H9 (cell line): ENCODE results near the gene NF1. TPM values are rescaled to one million over a fixed set of nuclear protein-coding genes. Genes with fewer than 3 reads are reported as not detected.

Experiments
- DNase-seq: peaks from one replicate; pipeline ENCODE4 v3.0.0-alpha.2; 2017
- H2AFZ ChIP-seq: one replicate; pipeline ENCODE4 v1.6.1; 2013; ENCODE audit warnings: mild to moderate bottlenecking, low read length, control low read depth, moderate library complexity
- H2AK5ac ChIP-seq: 2 replicates; pipeline ENCODE4 v1.6.1; 2013; ENCODE audit warnings: low read length, control low read depth, mixed read lengths; ENCODE audit not compliant: insufficient read length
- H2BK120ac ChIP-seq: one replicate; pipeline ENCODE4 v1.6.1; 2013; ENCODE audit warnings: low read depth, mild to moderate bottlenecking, low read length, control low read depth, inconsistent platforms; ENCODE audit not compliant: poor library complexity, severe bottlenecking
- H2BK12ac ChIP-seq: 2 replicates; pipeline ENCODE4 v1.6.1; 2013; ENCODE audit warnings: low read length, control low read depth, mixed read lengths, low read depth; ENCODE audit not compliant: insufficient read length
- H2BK15ac ChIP-seq: 2 replicates; pipeline ENCODE4 v1.6.1; 2013; ENCODE audit warnings: low read depth, low read length, control low read depth
- H2BK20ac ChIP-seq: one replicate; pipeline ENCODE4 v1.6.1; 2013; ENCODE audit warnings: low read depth, mild to moderate bottlenecking, low read length, control low read depth, inconsistent platforms; ENCODE audit not compliant: poor library complexity, severe bottlenecking
- H2BK5ac ChIP-seq: 2 replicates; pipeline ENCODE4 v1.6.1; 2013; ENCODE audit warnings: low read length, control low read depth, mixed read lengths; ENCODE audit not compliant: insufficient read length
- H3K14ac ChIP-seq: 2 replicates; pipeline ENCODE4 v1.6.1; 2013; ENCODE audit warnings: low read length, control low read depth; ENCODE audit not compliant: insufficient read depth
- H3K18ac ChIP-seq: 2 replicates; pipeline ENCODE4 v1.6.1; 2013; ENCODE audit warnings: low read depth, mild to moderate bottlenecking, mixed read lengths, low read length, control low read depth; ENCODE audit not compliant: insufficient read length
- H3K23ac ChIP-seq: 2 replicates; pipeline ENCODE4 v1.6.1; 2013; ENCODE audit warnings: low read length, control low read depth, mixed read lengths, low read depth; ENCODE audit not compliant: insufficient read length
- H3K23me2 ChIP-seq: 2 replicates; pipeline ENCODE4 v1.6.1; 2013; ENCODE audit warnings: low read depth, mild to moderate bottlenecking, mixed read lengths, low read length, control low read depth; ENCODE audit not compliant: insufficient read length, poor library complexity, severe bottlenecking
- H3K27ac ChIP-seq: 2 replicates; pipeline ENCODE4 v1.5.1; 2013; ENCODE audit warnings: low read length, control low read depth, mixed read lengths, low read depth; ENCODE audit not compliant: insufficient read length
- H3K27me3 ChIP-seq: 2 replicates; pipeline ENCODE4 v1.6.1; 2013; ENCODE audit warnings: low read length, control low read depth, inconsistent platforms; ENCODE audit not compliant: insufficient read depth
- H3K4ac ChIP-seq: 2 replicates; pipeline ENCODE4 v1.6.1; 2013; ENCODE audit warnings: low read depth, mild to moderate bottlenecking, control low read depth, inconsistent platforms, low read length, moderate library complexity
- H3K4me1 ChIP-seq: 2 replicates; pipeline ENCODE4 v1.6.1; 2013; ENCODE audit warnings: low read length, control low read depth, inconsistent platforms; ENCODE audit not compliant: insufficient read depth
- H3K4me2 ChIP-seq: 2 replicates; pipeline ENCODE4 v1.6.1; 2013; ENCODE audit warnings: low read length, control low read depth, mixed read lengths; ENCODE audit not compliant: insufficient read length, insufficient read depth
- H3K56ac ChIP-seq: 2 replicates; pipeline ENCODE4 v1.6.1; 2013; ENCODE audit warnings: low read depth, mild to moderate bottlenecking, mixed read lengths, low read length, control low read depth; ENCODE audit not compliant: insufficient read length
- H3K79me1 ChIP-seq: 2 replicates; pipeline ENCODE4 v1.6.1; 2013; ENCODE audit warnings: low read depth, mild to moderate bottlenecking, moderate library complexity, low read length, control low read depth, inconsistent platforms; ENCODE audit not compliant: insufficient read depth, poor library complexity, severe bottlenecking
- H3K79me2 ChIP-seq: 2 replicates; pipeline ENCODE4 v1.6.1; 2013; ENCODE audit warnings: low read length, control low read depth, inconsistent platforms; ENCODE audit not compliant: insufficient read depth
- H3K9ac ChIP-seq: 2 replicates; pipeline ENCODE4 v1.6.1; 2013; ENCODE audit warnings: low read length, control low read depth, mixed read lengths; ENCODE audit not compliant: insufficient read length; ENCODE audit errors: extremely low read depth
- H3K9me3 ChIP-seq: one replicate; pipeline ENCODE4 v1.6.1; 2013; ENCODE audit warnings: low read depth, low read length, inconsistent platforms; ENCODE audit not compliant: control insufficient read depth
- H3T11ph ChIP-seq: one replicate; pipeline ENCODE4 v1.6.1; 2013; ENCODE audit warnings: mild to moderate bottlenecking, low read length, control low read depth, inconsistent platforms
- H4K20me1 ChIP-seq: one replicate; pipeline ENCODE4 v1.6.1; 2013; ENCODE audit not compliant: control insufficient read depth, insufficient read length, insufficient read depth
- H4K5ac ChIP-seq: 2 replicates; pipeline ENCODE4 v1.6.1; 2013; ENCODE audit warnings: low read depth, mild to moderate bottlenecking, mixed read lengths, low read length, control low read depth; ENCODE audit not compliant: insufficient read length
- H4K8ac ChIP-seq: replicated peaks from 2 replicates; pipeline ENCODE4 v1.6.1; 2013; ENCODE audit warnings: low read length, control low read depth, mixed read lengths, low read depth; ENCODE audit not compliant: insufficient read length
- H4K91ac ChIP-seq: 2 replicates; pipeline ENCODE4 v1.6.1; 2013; ENCODE audit warnings: low read depth, mild to moderate bottlenecking, moderate library complexity, mixed read lengths, low read length, control low read depth; ENCODE audit not compliant: insufficient read length
- H3K27ac Mint-ChIP-seq, 3 experiments: 2 replicates in 2 of 3; 3 replicates in 1 of 3; pipeline ENCODE4 v1.8.0; 2020 to 2021; ENCODE audit warnings: mixed read lengths in 3 of 3, mild to moderate bottlenecking in 1 of 3, moderate library complexity in 1 of 3
- H3K27me3 Mint-ChIP-seq: 2 replicates; pipeline ENCODE4 v1.8.0; 2021; ENCODE audit warnings: low read depth, mild to moderate bottlenecking, moderate library complexity, mixed read lengths
- H3K36me3 Mint-ChIP-seq, 3 experiments: 2 replicates in 2 of 3; 3 replicates in 1 of 3; pipeline ENCODE4 v1.8.0; 2020 to 2021; ENCODE audit warnings: low read depth in 3 of 3, mixed read lengths in 3 of 3; ENCODE audit not compliant: insufficient read depth in 1 of 3
- H3K4me1 Mint-ChIP-seq, 2 experiments: 2 replicates each; pipeline ENCODE4 v1.8.0; 2020; ENCODE audit warnings: mixed read lengths in 2 of 2
- H3K4me3 Mint-ChIP-seq, 2 experiments: 2 replicates in 1 of 2; 3 replicates in 1 of 2; pipeline ENCODE4 v1.8.0; 2020 to 2021; ENCODE audit warnings: mild to moderate bottlenecking in 2 of 2, mixed read lengths in 2 of 2, moderate library complexity in 1 of 2
- H3K9me3 Mint-ChIP-seq, 2 experiments: 2 replicates in 1 of 2; 3 replicates in 1 of 2; pipeline ENCODE4 v1.8.0; 2020; ENCODE audit warnings: mild to moderate bottlenecking in 2 of 2, mixed read lengths in 2 of 2, moderate library complexity in 1 of 2
- WGBS: extraction: QIAGEN DNeasy Blood & Tissue Kit; methylation state at CpG from one replicate; pipeline ENCODE4 v1.1.7; 2013; ENCODE audit warnings: missing lambda C conversion rate, low lambda C conversion rate, mixed read lengths; ENCODE audit not compliant: insufficient read length; ENCODE audit errors: extremely low coverage; 5-methylcytosine and 5-hydroxymethylcytosine counted together
- total RNA-seq: library from RNA; stranded (reverse); gene quantifications from 2 replicates; pipeline ENCODE4 v1.2.1, GENCODE V29; 2021
- TF ChIP-seq, protein P1 (sequence below): fragments of 200-600 bp; sonication (generic); conservative IDR thresholded peaks from 3 replicates; pipeline ENCODE4 v1.8.0; 2021; ENCODE audit warnings: antibody characterized with exemption, mild to moderate bottlenecking

The NF1 gene
- total RNA-seq, 1 experiment from 2014 or later: 38.1 TPM

DNA sequence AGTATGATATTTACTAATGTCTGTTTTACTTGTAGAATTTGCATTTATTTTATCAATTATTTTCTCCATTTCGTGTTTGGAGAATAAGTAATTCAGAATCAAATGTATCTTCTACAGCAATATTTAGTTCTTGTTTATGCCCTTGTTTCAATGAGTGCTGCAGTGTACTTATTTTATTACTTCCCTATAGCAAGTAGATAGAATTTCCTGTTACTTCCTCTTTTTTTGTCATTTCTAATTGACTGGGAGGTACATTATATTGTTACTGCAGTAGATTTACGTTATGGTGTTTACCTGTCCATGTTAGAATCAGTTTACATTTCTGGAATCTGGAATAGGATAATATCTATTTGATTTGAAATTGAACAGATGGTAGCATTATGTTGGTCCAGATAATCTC lies 131.1 kb downstream of the NF1 start:
- Histone ChIP-seq H3K18ac (no peak overlapping the region), H3K9me3 (no peaks in the 10 kb centered on the region), H3K4ac (no peak overlapping the region), H2BK15ac (no peak overlapping the region), H3K56ac (no peak overlapping the region), H3K23me2 (no peaks in the 10 kb centered on the region), H3K27ac (no peak overlapping the region), H4K20me1 (no peaks in the 10 kb centered on the region), H3K14ac (no peak overlapping the region), H2BK12ac (no peak overlapping the region), H2BK20ac (no peak overlapping the region), H4K91ac (no peak overlapping the region), H4K8ac (no peak overlapping the region), H2BK5ac (no peak overlapping the region), H3K9ac (no peak overlapping the region), H2AK5ac (no peak overlapping the region), H4K5ac (no peak overlapping the region), H3K4me1 (no peaks in the 10 kb centered on the region), H3T11ph (no peak overlapping the region), H3K23ac (no peak overlapping the region), H2BK120ac (no peak overlapping the region), H3K79me1 (no peaks in the 10 kb centered on the region), H3K79me2 (no peaks in the 10 kb centered on the region), H2AFZ (no peak overlapping the region), H3K27me3 (no peaks in the 10 kb centered on the region), H3K4me2 (no peak overlapping the region)
- DNase-seq: no peak
- WGBS: no CpG with 5 or more reads among the region's 2 CpGs
- no peak overlapping the region for H3K27ac Mint-ChIP-seq
- no peaks in the 10 kb centered on the region for H3K27me3 Mint-ChIP-seq
- peaks cover 2 to 28% (median 8%) of the 10 kb centered on the region in 3 experiments; a peak in 5 of 7 replicates for H3K36me3 Mint-ChIP-seq
- TF ChIP-seq, protein P1, sequence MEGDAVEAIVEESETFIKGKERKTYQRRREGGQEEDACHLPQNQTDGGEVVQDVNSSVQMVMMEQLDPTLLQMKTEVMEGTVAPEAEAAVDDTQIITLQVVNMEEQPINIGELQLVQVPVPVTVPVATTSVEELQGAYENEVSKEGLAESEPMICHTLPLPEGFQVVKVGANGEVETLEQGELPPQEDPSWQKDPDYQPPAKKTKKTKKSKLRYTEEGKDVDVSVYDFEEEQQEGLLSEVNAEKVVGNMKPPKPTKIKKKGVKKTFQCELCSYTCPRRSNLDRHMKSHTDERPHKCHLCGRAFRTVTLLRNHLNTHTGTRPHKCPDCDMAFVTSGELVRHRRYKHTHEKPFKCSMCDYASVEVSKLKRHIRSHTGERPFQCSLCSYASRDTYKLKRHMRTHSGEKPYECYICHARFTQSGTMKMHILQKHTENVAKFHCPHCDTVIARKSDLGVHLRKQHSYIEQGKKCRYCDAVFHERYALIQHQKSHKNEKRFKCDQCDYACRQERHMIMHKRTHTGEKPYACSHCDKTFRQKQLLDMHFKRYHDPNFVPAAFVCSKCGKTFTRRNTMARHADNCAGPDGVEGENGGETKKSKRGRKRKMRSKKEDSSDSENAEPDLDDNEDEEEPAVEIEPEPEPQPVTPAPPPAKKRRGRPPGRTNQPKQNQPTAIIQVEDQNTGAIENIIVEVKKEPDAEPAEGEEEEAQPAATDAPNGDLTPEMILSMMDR: no peak
- H3K4me3 Mint-ChIP-seq: no peak overlapping the region
- no peaks in the 10 kb centered on the region for H3K9me3 Mint-ChIP-seq
- H3K4me1 Mint-ChIP-seq: no peaks in the 10 kb centered on the region
